Activated CD8-positive, alpha-beta T cell treated with anti-CD3 and anti-CD28 coated beads, Interleukin-2, amount 10 ng/mL, durations not matched to agents 7 days and 5 days (primary cell): ENCODE results near the gene GUCD1. TPM values are rescaled to one million over a fixed set of nuclear protein-coding genes. Genes with fewer than 3 reads are reported as not detected.
"Not testable (repeated sequence)": the region's sequence is repeated elsewhere in the genome, so short reads cannot be mapped to it uniquely, and the experiment has no call there.

Experiments used
- ATAC-seq: fragments of 150-1000 bp; cut with Tn5 transposase; one replicate; pipeline ENCODE4 v1.10.0; 2021; ENCODE audit warnings: moderate library complexity
- CTCF ChIA-PET: fragments of 350-600 bp; sonication (Branson Sonifier 250); formaldehyde crosslinking; loops from one replicate; lab custom pipeline; 2021; ENCODE audit warnings: antibody characterized with exemption; lab: Charles Lee
- POLR2A ChIA-PET: fragments of 350-600 bp; sonication (Branson Sonifier 250); formaldehyde crosslinking; loops from one replicate; lab custom pipeline; 2021; ENCODE audit warnings: antibody characterized with exemption; lab: Charles Lee
- DNase-seq: peaks from one replicate; pipeline ENCODE4 v3.0.0-alpha.2; 2020
- H3K27ac Mint-ChIP-seq: one replicate; pipeline ENCODE4 v1.8.0; 2021; ENCODE audit warnings: mild to moderate bottlenecking, mixed read lengths
- H3K27me3 Mint-ChIP-seq: one replicate; pipeline ENCODE4 v1.8.0; 2021; ENCODE audit warnings: low read depth, mixed read lengths
- H3K36me3 Mint-ChIP-seq: one replicate; pipeline ENCODE4 v1.8.0; 2021; ENCODE audit warnings: low read depth, mixed read lengths
- H3K4me1 Mint-ChIP-seq: one replicate; pipeline ENCODE4 v1.8.0; 2021; ENCODE audit warnings: low read depth, mixed read lengths
- H3K4me3 Mint-ChIP-seq: one replicate; pipeline ENCODE4 v1.8.0; 2021; ENCODE audit warnings: mild to moderate bottlenecking, mixed read lengths
- H3K9me3 Mint-ChIP-seq: one replicate; pipeline ENCODE4 v1.8.0; 2022; ENCODE audit warnings: mixed read lengths; ENCODE audit not compliant: insufficient read depth
- total RNA-seq, 2 experiments: library from RNA; stranded (reverse); gene quantifications; one replicate each; pipeline ENCODE4 v1.2.3, GENCODE V29; 2021

GUCD1 gene
- total RNA-seq, 2 experiments from 2014 or later = 129 to 133 TPM

DNA sequence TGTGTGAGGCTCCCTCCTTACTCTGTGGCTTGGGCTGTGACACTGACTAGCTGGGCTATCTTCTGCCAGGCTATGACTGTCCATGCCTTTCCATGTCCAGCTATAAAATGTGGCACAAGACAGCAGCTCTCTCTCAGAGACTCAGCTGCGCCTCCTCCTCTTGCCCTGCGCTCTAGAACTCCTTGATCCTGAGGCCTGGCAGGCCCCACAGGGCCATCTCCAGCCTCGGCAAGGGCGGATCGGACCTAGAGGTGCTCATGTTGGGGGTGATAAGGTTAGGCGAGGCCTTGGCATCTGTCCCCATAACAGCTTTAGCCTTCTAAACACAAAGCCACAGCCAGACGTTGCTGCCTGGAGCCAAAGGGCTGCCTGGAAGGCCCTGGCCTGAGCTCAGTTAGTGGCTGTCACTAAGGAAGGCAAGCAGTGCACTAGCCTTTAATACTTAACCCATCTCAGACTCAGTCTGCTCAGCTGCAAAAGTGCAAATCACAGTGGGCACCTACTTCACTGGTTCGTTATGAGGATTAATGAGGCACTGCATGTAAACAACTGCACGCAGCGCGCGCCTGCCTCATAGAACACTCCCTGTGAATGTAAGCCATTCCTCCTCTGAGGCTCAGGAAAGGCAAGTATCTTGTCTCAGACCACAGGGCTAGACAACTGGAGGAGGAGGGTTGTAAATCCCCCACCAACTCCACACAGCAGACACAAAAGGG is 1.2 kb downstream of the GUCD1 start:
- Mint-ChIP-seq H3K27me3 (no peaks in the 10 kb centered on the region), H3K4me1 (peaks cover 47% of the 10 kb centered on the region), H3K9me3 (no peaks in the 10 kb centered on the region), H3K4me3 (peak overlapping the region; percentile 99), H3K36me3 (peaks cover 33% of the 10 kb centered on the region), H3K27ac (peak overlapping the region; percentile 96)
- ATAC-seq = no peak
- POLR2A ChIA-PET = interaction anchor here (0.6 to 1.2 kb wide), 2 partner anchors 13 to 21 kb away, joined by 4 to 10 read pairs; no protein-coding TSS in a partner anchor
- CTCF ChIA-PET = interaction anchor here (1.0 kb wide), 1 partner anchor 26 kb away, joined by 4 read pairs; no protein-coding TSS in a partner anchor
- DNase-seq = no peak

GRCh38 chr22:24552503-24553286 is 2.2 kb downstream of the GUCD1 start:
- peaks cover 36% of the 10 kb centered on the region for H3K4me1 Mint-ChIP-seq
- H3K36me3 Mint-ChIP-seq = peaks cover 28% of the 10 kb centered on the region
- CTCF ChIA-PET, DNase-seq, H3K9me3 Mint-ChIP-seq, POLR2A ChIA-PET, ATAC-seq, H3K27me3 Mint-ChIP-seq: not testable (repeated sequence)
- peak overlapping the region; percentile 99 for H3K4me3 Mint-ChIP-seq
- H3K27ac Mint-ChIP-seq = peak overlapping the region; percentile 96

GRCh38 chr22:24550902-24551435 is 4.0 kb downstream of the GUCD1 start:
- ChIA-PET POLR2A (interaction anchor here (0.5 kb wide), 1 partner anchor 159 kb away, joined by 3 read pairs; no protein-coding TSS in a partner anchor), CTCF (interaction anchor here (1.0 kb wide), 1 partner anchor 227 kb away, joined by 3 read pairs; no protein-coding TSS in a partner anchor)
- DNase-seq (no peak), ATAC-seq (no peak)
- no peaks in the 10 kb centered on the region for H3K9me3 Mint-ChIP-seq
- H3K4me1 Mint-ChIP-seq = peaks cover 26% of the 10 kb centered on the region
- peaks cover 30% of the 10 kb centered on the region for H3K36me3 Mint-ChIP-seq
- H3K4me3 Mint-ChIP-seq = no peak overlapping the region
- no peaks in the 10 kb centered on the region for H3K27me3 Mint-ChIP-seq
- H3K27ac Mint-ChIP-seq = peak overlapping the region; percentile 56

DNA sequence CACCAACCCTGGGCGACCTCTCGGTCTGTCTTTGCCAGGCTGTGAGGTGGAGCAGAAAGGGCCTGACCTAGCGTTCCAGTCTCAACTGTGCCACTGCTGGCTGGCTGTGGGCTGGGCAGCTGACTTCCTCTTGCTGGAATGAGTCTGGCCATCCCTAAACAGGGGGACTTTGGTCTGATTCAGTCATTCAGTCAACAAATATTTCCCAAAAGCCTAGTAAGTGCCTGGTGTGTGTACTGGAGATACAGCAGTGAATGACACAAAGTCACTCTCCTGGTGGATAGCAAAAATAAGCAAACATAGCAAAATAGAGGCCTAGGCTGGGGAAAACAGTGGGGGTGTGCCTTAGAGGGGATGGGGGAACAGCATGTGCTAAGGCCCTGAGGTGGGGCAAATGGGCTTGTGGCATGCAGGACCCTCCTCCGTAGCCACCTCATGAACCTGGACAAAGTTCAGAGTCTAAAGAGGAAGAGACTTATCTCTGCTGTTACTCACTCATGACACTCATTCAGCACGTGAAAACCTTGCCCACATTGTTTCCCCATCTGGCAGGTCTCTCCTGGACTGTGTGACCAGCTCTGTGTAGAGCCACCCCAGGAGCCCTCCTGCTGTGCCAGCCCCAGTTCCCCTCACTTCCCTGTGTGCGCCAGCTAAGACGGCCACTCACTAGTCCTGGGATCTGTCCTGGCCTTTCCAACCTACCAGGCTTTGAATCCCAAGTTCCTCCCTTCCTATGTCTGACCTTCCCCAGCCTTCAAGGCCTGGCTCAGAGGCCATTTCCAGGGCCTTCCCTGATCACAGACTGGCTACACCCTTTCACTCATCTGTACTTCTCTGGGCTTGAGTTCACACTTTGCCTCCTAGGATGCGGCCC is 4.7 kb downstream of the GUCD1 start:
- H3K4me1 Mint-ChIP-seq = peaks cover 26% of the 10 kb centered on the region
- H3K4me3 Mint-ChIP-seq = no peak overlapping the region
- DNase-seq (no peak), ATAC-seq (no peak)
- no peaks in the 10 kb centered on the region for H3K27me3 Mint-ChIP-seq
- H3K36me3 Mint-ChIP-seq = peaks cover 30% of the 10 kb centered on the region
- H3K9me3 Mint-ChIP-seq = no peaks in the 10 kb centered on the region
- CTCF ChIA-PET = interaction anchor here (1.0 kb wide), 1 partner anchor 226 kb away, joined by 3 read pairs; no protein-coding TSS in a partner anchor
- POLR2A ChIA-PET = interaction anchor here (0.5 to 0.9 kb wide), 2 partner anchors 20 to 159 kb away, joined by 3 read pairs; no protein-coding TSS in a partner anchor
- peak overlapping the region; percentile 62 for H3K27ac Mint-ChIP-seq

DNA sequence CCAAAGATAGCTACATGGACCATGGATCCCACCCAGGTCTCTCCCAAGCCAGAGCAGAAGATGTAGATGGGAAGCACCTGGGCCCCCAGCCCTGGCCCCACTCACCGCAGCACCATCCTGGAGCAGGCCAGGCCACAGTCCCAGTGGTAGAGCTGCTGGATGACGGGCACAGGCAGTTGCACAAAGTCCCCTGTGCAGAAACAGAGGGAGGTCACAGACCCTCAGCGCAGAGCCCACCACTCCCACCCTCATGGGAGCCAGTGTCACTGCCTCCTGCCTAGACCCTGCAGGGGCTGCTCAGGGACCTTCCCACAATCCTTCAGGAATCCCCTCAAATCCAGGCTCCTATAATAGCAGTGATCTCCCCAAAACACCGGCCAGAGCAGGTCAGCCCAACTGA is 6.1 kb downstream of the GUCD1 start:
- Mint-ChIP-seq H3K27me3 (no peaks in the 10 kb centered on the region), H3K36me3 (peaks cover 28% of the 10 kb centered on the region), H3K4me3 (no peak overlapping the region), H3K9me3 (no peaks in the 10 kb centered on the region), H3K4me1 (peaks cover 22% of the 10 kb centered on the region), H3K27ac (peak overlapping the region; percentile 66)
- ChIA-PET POLR2A (interaction anchor here (0.9 kb wide), 1 partner anchor 19 kb away, joined by 3 read pairs; no protein-coding TSS in a partner anchor), CTCF (no interaction called here)
- DNase-seq (no peak), ATAC-seq (no peak)

GRCh38 chr22:24543679-24544243 is 11.2 kb downstream of the GUCD1 start:
- H3K4me1 Mint-ChIP-seq = no peaks in the 10 kb centered on the region
- H3K9me3 Mint-ChIP-seq = no peaks in the 10 kb centered on the region
- no peak overlapping the region for H3K27ac Mint-ChIP-seq
- ATAC-seq = no peak
- H3K4me3 Mint-ChIP-seq = no peak overlapping the region
- peaks cover 47% of the 10 kb centered on the region for H3K36me3 Mint-ChIP-seq
- CTCF ChIA-PET = no interaction called here
- DNase-seq = no peak
- POLR2A ChIA-PET = no interaction called here
- no peaks in the 10 kb centered on the region for H3K27me3 Mint-ChIP-seq

DNA sequence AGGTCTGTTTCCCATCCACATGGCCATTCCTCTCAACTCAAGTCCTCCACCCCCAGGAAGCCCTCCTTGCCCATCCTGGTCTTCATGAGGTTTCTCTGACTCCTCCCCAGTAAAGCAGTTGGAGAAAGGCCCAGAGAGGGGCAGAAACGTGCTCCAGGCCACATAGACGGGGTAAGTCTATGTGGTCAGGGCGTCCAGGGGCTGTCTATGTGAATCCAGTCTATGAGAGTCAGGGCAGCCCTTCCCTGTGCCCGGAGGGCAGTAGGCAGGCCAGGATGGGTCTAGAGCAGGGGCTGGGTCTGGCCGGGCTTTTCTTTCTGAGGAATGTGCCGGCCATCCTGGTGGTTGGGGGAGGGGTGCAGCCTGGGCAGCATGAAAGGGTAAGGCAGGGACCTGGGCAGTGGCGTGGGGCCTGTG is 11.7 kb downstream of the GUCD1 start:
- H3K36me3 Mint-ChIP-seq = peaks cover 44% of the 10 kb centered on the region
- no peak overlapping the region for H3K27ac Mint-ChIP-seq
- no peaks in the 10 kb centered on the region for H3K4me1 Mint-ChIP-seq
- no peaks in the 10 kb centered on the region for H3K27me3 Mint-ChIP-seq
- peak; percentile 24 for ATAC-seq
- DNase-seq = no peak
- H3K4me3 Mint-ChIP-seq = no peak overlapping the region
- ChIA-PET POLR2A (no interaction called here), CTCF (no interaction called here)
- no peaks in the 10 kb centered on the region for H3K9me3 Mint-ChIP-seq

GRCh38 chr22:24542641-24543040 is 12.3 kb downstream of the GUCD1 start:
- Mint-ChIP-seq H3K36me3 (peaks cover 42% of the 10 kb centered on the region), H3K27ac (no peak overlapping the region)
- ATAC-seq = no peak

GRCh38 chr22:24541681-24542515 is 13.0 kb downstream of the GUCD1 start:
- DNase-seq (no peak), ATAC-seq (no peak)
- ChIA-PET CTCF (no interaction called here), POLR2A (interaction anchor here (0.7 kb wide), 1 partner anchor 12 kb away, joined by 4 read pairs; no protein-coding TSS in a partner anchor)
- Mint-ChIP-seq H3K36me3 (peaks cover 35% of the 10 kb centered on the region), H3K4me3 (no peak overlapping the region), H3K4me1 (no peaks in the 10 kb centered on the region), H3K27ac (no peak overlapping the region), H3K27me3 (no peaks in the 10 kb centered on the region), H3K9me3 (no peaks in the 10 kb centered on the region)

More at GRCh38 chr22:24542641-24543040, 12.3 kb downstream of the GUCD1 start:
- Mint-ChIP-seq H3K4me3 (no peak overlapping the region), H3K27me3 (no peaks in the 10 kb centered on the region), H3K9me3 (no peaks in the 10 kb centered on the region), H3K4me1 (no peaks in the 10 kb centered on the region)
- DNase-seq = no peak
- ChIA-PET POLR2A (no interaction called here), CTCF (no interaction called here)

GRCh38 chr22:24540470-24540869 is 14.5 kb downstream of the GUCD1 start:
- Mint-ChIP-seq H3K4me1 (no peaks in the 10 kb centered on the region), H3K36me3 (peaks cover 32% of the 10 kb centered on the region), H3K9me3 (no peaks in the 10 kb centered on the region), H3K27me3 (no peaks in the 10 kb centered on the region), H3K4me3 (no peak overlapping the region), H3K27ac (no peak overlapping the region)
- ATAC-seq (no peak), DNase-seq (no peak)
- CTCF ChIA-PET = no interaction called here
- POLR2A ChIA-PET = no interaction called here
